Measurements from ENCODE around the gene ADPRS. TPM values are rescaled to one million over a fixed set of nuclear protein-coding genes. Genes with fewer than 3 reads are reported as not detected.

The ADPRS gene
- total and polyA plus RNA-seq, 2 experiments from 2014 or later, result 22.6 to 46.6 TPM

GRCh38 chr1:36108314-36108713, 19.6 kb downstream of the ADPRS start (continued):
- TF ChIP-seq ZNF462 (CRISPR knock-in tag; IDR thresholded peaks at IDR 0.05), result no peak
- TF ChIP-seq CTCF (conservative IDR thresholded peaks at IDR 0.05; ENCODE audit: low read depth in 2 of 2), result no peak
- TF ChIP-seq EZH2phosphoT487 (IDR thresholded peaks at IDR 0.05; ENCODE audit: unreplicated experiment), result no peak
- TF ChIP-seq POLR2AphosphoS5 (IDR thresholded peaks at IDR 0.05; ENCODE audit: low read depth), result no peak
- TF ChIP-seq REST (IDR thresholded peaks at IDR 0.05; ENCODE audit: unreplicated experiment), result no peak
- TF ChIP-seq CREB1 (CRISPR knock-in tag; IDR thresholded peaks at IDR 0.05; ENCODE audit: low read depth), result no peak
- no peak for TF ChIP-seq JUNB (IDR thresholded peaks at IDR 0.05; ENCODE audit: unreplicated experiment)

Data from GM23338 (cell line).